Mesodermal cell (in vitro differentiated cells): ENCODE measurements around the gene MAP3K20.

Source experiments
- H3K27ac ChIP-seq: 2 replicates; pipeline ENCODE4 v1.7.0; 2013; ENCODE audit warnings: mild to moderate bottlenecking, low read depth, low read length, moderate library complexity; ENCODE audit not compliant: severe bottlenecking
- H3K36me3 ChIP-seq: 2 replicates; pipeline ENCODE4 v1.7.1; 2013; ENCODE audit warnings: mild to moderate bottlenecking, low read length, moderate library complexity; ENCODE audit not compliant: control insufficient read depth, insufficient read depth
- H3K4me1 ChIP-seq: one replicate; pipeline ENCODE4 v1.7.1; 2013; ENCODE audit warnings: mild to moderate bottlenecking, low read length; ENCODE audit not compliant: insufficient read depth, control insufficient read depth, poor library complexity, severe bottlenecking
- H3K4me3 ChIP-seq: 2 replicates; pipeline ENCODE4 v1.7.0; 2013; ENCODE audit warnings: low read length, control low read depth, mild to moderate bottlenecking; ENCODE audit not compliant: insufficient read depth, poor library complexity, severe bottlenecking; ENCODE audit errors: extremely low read depth
- H3K9me3 ChIP-seq: 2 replicates; pipeline ENCODE4 v1.7.1; 2013; ENCODE audit warnings: mild to moderate bottlenecking, low read length, moderate library complexity; ENCODE audit not compliant: control insufficient read depth
- WGBS, 2 experiments: methylation state at CpG; one replicate each; pipeline ENCODE4 v1.1.5; 2013; ENCODE audit warnings: missing lambda C conversion rate in 2 of 2; ENCODE audit not compliant: insufficient coverage in 2 of 2; 5-methylcytosine and 5-hydroxymethylcytosine counted together

Gene MAP3K20

GRCh38 chr2:173184031-173185004, 108.7 kb downstream of the MAP3K20 start:
- Histone ChIP-seq H3K4me1 (peaks cover 7% of the 10 kb centered on the region), H3K36me3 (no peaks in the 10 kb centered on the region), H3K27ac (peak overlapping the region; percentile 2), H3K4me3 (no peak overlapping the region), H3K9me3 (no peaks in the 10 kb centered on the region)
- WGBS, 2 experiments = 85 to 92% methylated on average over 7 to 8 of the region's 11 CpGs

GRCh38 chr2:173185437-173185836, 109.8 kb downstream of the MAP3K20 start:
- peaks cover 7% of the 10 kb centered on the region for H3K4me1 ChIP-seq
- no peaks in the 10 kb centered on the region for H3K9me3 ChIP-seq
- H3K36me3 ChIP-seq = no peaks in the 10 kb centered on the region
- no peak overlapping the region for H3K27ac ChIP-seq
- H3K4me3 ChIP-seq = no peak overlapping the region

GRCh38 chr2:173187941-173188788, 112.5 kb downstream of the MAP3K20 start:
- H3K4me1 ChIP-seq = peaks cover 13% of the 10 kb centered on the region
- peaks cover 3% of the 10 kb centered on the region for H3K36me3 ChIP-seq
- 58 to 80% methylated on average over 2 to 4 of the region's 6 CpGs for WGBS, 2 experiments
- no peak overlapping the region for H3K27ac ChIP-seq
- H3K9me3 ChIP-seq = no peaks in the 10 kb centered on the region
- no peak overlapping the region for H3K4me3 ChIP-seq

- no peaks in the 10 kb centered on the region for H3K9me3 ChIP-seq
- H3K36me3 ChIP-seq = peaks cover 3% of the 10 kb centered on the region
- WGBS, 2 experiments = 55 to 69% methylated on average over 2 to 3 of the region's 3 CpGs
- no peak overlapping the region for H3K4me3 ChIP-seq
- H3K4me1 ChIP-seq = peaks cover 13% of the 10 kb centered on the region
- no peak overlapping the region for H3K27ac ChIP-seq
These were observed 116.0 kb downstream of the MAP3K20 start for GRCh38 chr2:173191601-173192000.

GRCh38 chr2:173192071-173192470, 116.4 kb downstream of the MAP3K20 start:
- peaks cover 3% of the 10 kb centered on the region for H3K36me3 ChIP-seq

GRCh38 chr2:173193925-173194324, 118.3 kb downstream of the MAP3K20 start:
- H3K27ac ChIP-seq = no peak overlapping the region
- WGBS, 2 experiments = no CpG with 5 or more reads among the region's 1 CpG
- no peaks in the 10 kb centered on the region for H3K9me3 ChIP-seq
- H3K36me3 ChIP-seq = peaks cover 13% of the 10 kb centered on the region
- H3K4me1 ChIP-seq = peaks cover 13% of the 10 kb centered on the region
- H3K4me3 ChIP-seq = no peak overlapping the region

More at GRCh38 chr2:173192071-173192470, 116.4 kb downstream of the MAP3K20 start:
- Histone ChIP-seq H3K9me3 (no peaks in the 10 kb centered on the region), H3K4me1 (peaks cover 13% of the 10 kb centered on the region), H3K4me3 (no peak overlapping the region), H3K27ac (no peak overlapping the region)
- WGBS, 2 experiments = 38 to 57% methylated on average over 1 to 3 of the region's 4 CpGs

- Histone ChIP-seq H3K27ac (no peak overlapping the region), H3K36me3 (peaks cover 15% of the 10 kb centered on the region), H3K9me3 (no peaks in the 10 kb centered on the region), H3K4me3 (no peak overlapping the region), H3K4me1 (peaks cover 13% of the 10 kb centered on the region)
- WGBS, 2 experiments = no CpG with 5 or more reads among the region's 3 CpGs
These were observed 119.5 kb downstream of the MAP3K20 start for GRCh38 chr2:173195100-173195499.

GRCh38 chr2:173196080-173196479, 120.4 kb downstream of the MAP3K20 start:
- no peaks in the 10 kb centered on the region for H3K9me3 ChIP-seq
- H3K4me3 ChIP-seq = no peak overlapping the region
- H3K4me1 ChIP-seq = peaks cover 13% of the 10 kb centered on the region
- H3K27ac ChIP-seq = no peak overlapping the region
- 71% methylated on average over 4 of the region's 6 CpGs; no CpG with 5 or more reads in 1 of the 2 experiments for WGBS, 2 experiments
- peaks cover 15% of the 10 kb centered on the region for H3K36me3 ChIP-seq

- H3K27ac ChIP-seq = no peak overlapping the region
- 35 to 57% methylated on average over 2 to 4 of the region's 4 CpGs for WGBS, 2 experiments
- H3K4me3 ChIP-seq = no peak overlapping the region
These were observed 121.0 kb downstream of the MAP3K20 start for GRCh38 chr2:173196638-173197037.

GRCh38 chr2:173198327-173198726, 122.7 kb downstream of the MAP3K20 start:
- Histone ChIP-seq H3K4me3 (no peak overlapping the region), H3K4me1 (peaks cover 8% of the 10 kb centered on the region), H3K36me3 (peaks cover 13% of the 10 kb centered on the region), H3K27ac (no peak overlapping the region), H3K9me3 (no peaks in the 10 kb centered on the region)
- WGBS, 2 experiments = 93 to 96% methylated on average over 3 to 6 of the region's 7 CpGs

More at GRCh38 chr2:173196638-173197037, 121.0 kb downstream of the MAP3K20 start:
- Histone ChIP-seq H3K36me3 (peaks cover 13% of the 10 kb centered on the region), H3K4me1 (peaks cover 9% of the 10 kb centered on the region), H3K9me3 (no peaks in the 10 kb centered on the region)
